Activated CD8-positive, alpha-beta memory T cell treated with anti-CD3 and anti-CD28 coated beads for 24 hours (primary cell): ENCODE results near the gene GFI1B.
A peak's percentile ranks its signal among the peaks of the same experiment; 100 is the strongest.
"Not testable (repeated sequence)": the region's sequence is repeated elsewhere in the genome, so short reads cannot be mapped to it uniquely, and the experiment has no call there.

ENCODE experiments used
- DNase-seq: peaks from one replicate; pipeline ENCODE4 v3.0.0-alpha.2; 2020

The GFI1B gene

GRCh38 chr9:132978451-132979131, at the start of gene GFI1B:
GFI1B (plus strand) TSS chr9:132978694; CDS start chr9:132986679, 7,985 bp downstream.
- DNase-seq = no peak

GRCh38 chr9:132931178-132931735, 47.2 kb upstream of the GFI1B start:
- DNase-seq = no peak

- no peak for DNase-seq
Measured at GRCh38 chr9:132935026-132935425, 43.5 kb upstream of the GFI1B start.

- DNase-seq = no peak
Measured at GRCh38 chr9:132937463-132937901, 41.0 kb upstream of the GFI1B start.

- DNase-seq = no peak
Measured at GRCh38 chr9:132939169-132939568, 39.3 kb upstream of the GFI1B start.

GRCh38 chr9:132942541-132943182, 35.8 kb upstream of the GFI1B start:
- DNase-seq = no peak

GRCh38 chr9:132943651-132944293, 34.7 kb upstream of the GFI1B start:
- peak; percentile 62 for DNase-seq

GRCh38 chr9:132944294-132945185, 34.0 kb upstream of the GFI1B start, which contains the start of gene TSC1:
TSC1 (minus strand) TSS chr9:132944616; CDS start chr9:132928872, 15,744 bp downstream.
- peak; percentile 99 for DNase-seq

- no peak for DNase-seq
Measured at GRCh38 chr9:132945186-132946130, 33.0 kb upstream of the GFI1B start.

- no peak for DNase-seq
Measured at GRCh38 chr9:132946211-132946610, 32.3 kb upstream of the GFI1B start.

GRCh38 chr9:132946631-132947295, 31.7 kb upstream of the GFI1B start:
- DNase-seq = no peak

GRCh38 chr9:132947756-132948155, 30.7 kb upstream of the GFI1B start:
- DNase-seq = no peak

- DNase-seq = no peak
Measured at GRCh38 chr9:132948482-132949050, 29.9 kb upstream of the GFI1B start.

GRCh38 chr9:132949709-132950108, 28.8 kb upstream of the GFI1B start:
- no peak for DNase-seq

GRCh38 chr9:132955123-132955522, 23.4 kb upstream of the GFI1B start:
- DNase-seq = no peak

GRCh38 chr9:132955768-132956167, 22.7 kb upstream of the GFI1B start:
- DNase-seq = no peak

GRCh38 chr9:132957805-132958204, 20.7 kb upstream of the GFI1B start:
- no peak for DNase-seq

- DNase-seq = no peak
Measured at GRCh38 chr9:132961002-132961401, 17.5 kb upstream of the GFI1B start.

- no peak for DNase-seq
Measured at GRCh38 chr9:132965478-132965877, 13.0 kb upstream of the GFI1B start.

- DNase-seq = not testable (repeated sequence)
Measured at GRCh38 chr9:132967908-132968307, 10.6 kb upstream of the GFI1B start.
